IMR-90 (cell line): Measurements from ENCODE around the gene LCE1E. TPM values are rescaled to one million over a fixed set of nuclear protein-coding genes. Genes with fewer than 3 reads are reported as not detected.

Experiments
- ATAC-seq: fragments of 200-7000 bp; cut with Tn5 transposase; 2 replicates; pipeline ENCODE4 v1.9.1; 2020; ENCODE audit warnings: low read depth, mild to moderate bottlenecking, moderate library complexity
- BruUV-seq: library from RNA; stranded (reverse); fragments of 400-500 nt; replicated peaks from 2 replicates; lab custom pipeline; 2021; lab: Mats Ljungman, UMichigan
- CTCF ChIA-PET: fragments of 300-600 bp; formaldehyde crosslinking; extraction: SDS; loops from one replicate; lab custom pipeline; 2021; ENCODE audit warnings: antibody characterized with exemption; lab: Yijun Ruan, JAX
- POLR2A ChIA-PET: fragments of 300-600 bp; sonication (Branson Sonifier 250); formaldehyde crosslinking; loops from one replicate; lab custom pipeline; 2022; ENCODE audit warnings: antibody characterized with exemption; ENCODE audit not compliant: unreplicated experiment; lab: Charles Lee
- DNase-seq: peaks from one replicate; pipeline ENCODE4 v3.0.0; 2013
- H2AFZ ChIP-seq: replicated peaks from 2 replicates; pipeline ENCODE3; 2013; ENCODE audit warnings: low read length, mild to moderate bottlenecking; ENCODE audit not compliant: poor library complexity
- H2AK5ac ChIP-seq: 2 replicates; pipeline ENCODE4 v1.6.1; 2013; ENCODE audit warnings: low read depth, low read length, inconsistent platforms
- H2AK9ac ChIP-seq: replicated peaks from 2 replicates; pipeline ENCODE3; 2013; ENCODE audit warnings: mild to moderate bottlenecking, low read depth, low read length, moderate library complexity; ENCODE audit not compliant: poor library complexity
- H2BK120ac ChIP-seq: 2 replicates; pipeline ENCODE4 v1.6.1; 2013; ENCODE audit warnings: low read depth, low read length, inconsistent platforms
- H2BK15ac ChIP-seq: 3 replicates; pipeline ENCODE4 v1.6.1; 2013; ENCODE audit warnings: low read depth, low read length, inconsistent platforms
- H2BK20ac ChIP-seq: 2 replicates; pipeline ENCODE4 v1.6.1; 2013; ENCODE audit warnings: low read depth, mild to moderate bottlenecking, inconsistent platforms, low read length, moderate library complexity
- H2BK5ac ChIP-seq: 2 replicates; pipeline ENCODE4 v1.6.1; 2013; ENCODE audit warnings: mild to moderate bottlenecking, low read depth, low read length, inconsistent platforms; ENCODE audit not compliant: poor library complexity, severe bottlenecking
- H3K14ac ChIP-seq: replicated peaks from 2 replicates; pipeline ENCODE4 v1.6.1; 2013; ENCODE audit warnings: low read depth, low read length, inconsistent platforms
- H3K18ac ChIP-seq: 2 replicates; pipeline ENCODE4 v1.6.1; 2013; ENCODE audit warnings: low read depth, low read length, control low read depth
- H3K23ac ChIP-seq: 2 replicates; pipeline ENCODE4 v1.6.1; 2013; ENCODE audit warnings: low read depth, low read length, inconsistent platforms
- H3K27ac ChIP-seq: 2 replicates; pipeline ENCODE4 v1.5.1; 2013; ENCODE audit warnings: mild to moderate bottlenecking, control low read depth, low read length; ENCODE audit not compliant: insufficient read depth
- H3K27me3 ChIP-seq: 2 replicates; pipeline ENCODE4 v1.6.1; 2013; ENCODE audit warnings: low read length; ENCODE audit not compliant: control insufficient read depth, insufficient read depth
- H3K36me3 ChIP-seq: 2 replicates; pipeline ENCODE4 v1.6.1; 2013; ENCODE audit warnings: low read length, mixed read lengths; ENCODE audit not compliant: control insufficient read depth, insufficient read depth
- H3K4ac ChIP-seq: 2 replicates; pipeline ENCODE4 v1.6.1; 2013; ENCODE audit warnings: low read depth, low read length, inconsistent platforms
- H3K4me1 ChIP-seq: 2 replicates; pipeline ENCODE4 v1.6.1; 2013; ENCODE audit warnings: low read length, mixed read lengths; ENCODE audit not compliant: control insufficient read depth, insufficient read depth
- H3K4me2 ChIP-seq: 2 replicates; pipeline ENCODE4 v1.6.1; 2013; ENCODE audit warnings: low read depth, mild to moderate bottlenecking, control low read depth, low read length, moderate library complexity
- H3K4me3 ChIP-seq: 2 replicates; pipeline ENCODE4 v1.5.1; 2013; ENCODE audit warnings: low read depth, mild to moderate bottlenecking, control low read depth, low read length, moderate library complexity; ENCODE audit not compliant: insufficient read depth
- H3K56ac ChIP-seq: 2 replicates; pipeline ENCODE4 v1.6.1; 2013; ENCODE audit warnings: low read length, inconsistent platforms; ENCODE audit not compliant: insufficient read depth; ENCODE audit errors: extremely low read depth
- H3K79me1 ChIP-seq, 2 experiments: 2 replicates each; pipeline ENCODE4 v1.6.1; 2013; ENCODE audit warnings: low read length in 2 of 2, inconsistent platforms in 1 of 2, low read depth in 1 of 2
- H3K9ac ChIP-seq: 2 replicates; pipeline ENCODE4 v1.6.1; 2013; ENCODE audit warnings: low read depth, low read length, control low read depth
- H3K9me1 ChIP-seq: 2 replicates; pipeline ENCODE4 v1.6.1; 2013; ENCODE audit warnings: low read length, inconsistent platforms; ENCODE audit not compliant: insufficient read depth
- H3K9me3 ChIP-seq: 2 replicates; pipeline ENCODE4 v1.6.1; 2013; ENCODE audit warnings: low read length; ENCODE audit not compliant: control insufficient read depth, insufficient read depth
- H4K20me1 ChIP-seq: 2 replicates; pipeline ENCODE4 v1.6.1; 2013; ENCODE audit warnings: low read length, inconsistent platforms; ENCODE audit not compliant: insufficient read depth
- H4K5ac ChIP-seq: 2 replicates; pipeline ENCODE4 v1.6.1; 2013; ENCODE audit warnings: mild to moderate bottlenecking, low read depth, low read length, control low read depth
- H4K8ac ChIP-seq, 2 experiments: 2 replicates each; pipeline ENCODE4 v1.6.1; 2013; ENCODE audit warnings: low read depth in 2 of 2, low read length in 2 of 2, control low read depth in 1 of 2, inconsistent platforms in 1 of 2
- H4K91ac ChIP-seq: 2 replicates; pipeline ENCODE4 v1.6.1; 2013; ENCODE audit warnings: low read depth, low read length, inconsistent platforms; ENCODE audit not compliant: insufficient read depth
- BHLHE40 ChIP-seq: fragments of 150-350 bp; IDR thresholded peaks from 2 replicates; pipeline ENCODE4 v1.6.1; 2016; ENCODE audit warnings: mild to moderate bottlenecking, low read depth, low read length
- CEBPB ChIP-seq: IDR thresholded peaks from 2 replicates; pipeline ENCODE4 v1.6.1; 2012; ENCODE audit warnings: low read depth, low read length, improper control_type of control experiment
- CHD1 ChIP-seq: IDR thresholded peaks from 2 replicates; pipeline ENCODE4 v1.6.1; 2012; ENCODE audit warnings: low read depth, low read length, improper control_type of control experiment
- MAFK ChIP-seq: IDR thresholded peaks from 2 replicates; pipeline ENCODE4 v1.6.1; 2012; ENCODE audit warnings: low read depth, low read length, improper control_type of control experiment
- MXI1 ChIP-seq: IDR thresholded peaks from 2 replicates; pipeline ENCODE4 v1.6.1; 2012; ENCODE audit warnings: low read depth, mild to moderate bottlenecking, low read length, moderate library complexity, borderline replicate concordance
- POLR2A ChIP-seq: IDR thresholded peaks from 2 replicates; pipeline ENCODE4 v1.6.1; 2012; ENCODE audit warnings: mild to moderate bottlenecking, low read depth, low read length
- RAD21 ChIP-seq: IDR thresholded peaks from 2 replicates; pipeline ENCODE4 v1.6.1; 2012; ENCODE audit warnings: low read length, improper control_type of control experiment
- RCOR1 ChIP-seq: IDR thresholded peaks from 2 replicates; pipeline ENCODE4 v1.6.1; 2012; ENCODE audit warnings: mild to moderate bottlenecking, low read length, improper control_type of control experiment; ENCODE audit not compliant: insufficient replicate concordance
- SMC3 ChIP-seq: fragments of 150-350 bp; IDR thresholded peaks from 2 replicates; pipeline ENCODE4 v1.6.1; 2016; ENCODE audit warnings: low read depth, mild to moderate bottlenecking, antibody characterized with exemption, low read length, moderate library complexity
- WGBS, 2 experiments: methylation state at CpG; one replicate each; pipeline versions ENCODE4 v1.1.5 to v1.1.7; 2013; ENCODE audit warnings: missing lambda C conversion rate in 2 of 2; ENCODE audit not compliant: insufficient read length in 1 of 2; ENCODE audit errors: extremely low coverage in 2 of 2; 5-methylcytosine and 5-hydroxymethylcytosine counted together
- dilution Hi-C: fragments of 300-500 bp; cut with HindIII; formaldehyde crosslinking; loops from one replicate; pipeline ENCODE4 v1.14.3; 2018; ENCODE audit warnings: low sequenced_read_pairs; ENCODE audit not compliant: unreplicated experiment
- in situ Hi-C: fragments of 300-500 bp; cut with MboI; formaldehyde crosslinking; loops from 3 replicates; pipeline ENCODE4 v1.14.3; 2019; ENCODE audit warnings: low sequenced_read_pairs, inconsistent platforms, mixed read lengths
- intact Hi-C: fragments of 100-400 bp; cut with micrococcal nuclease; formaldehyde crosslinking; loops from 2 replicates; pipeline ENCODE4 v1.10.0; 2022
- polyA plus RNA-seq, 3 experiments: library from polyadenylated mRNA; depleted of rRNA; stranded (reverse); fragments of >200 nt; gene quantifications; 2 replicates each; pipeline ENCODE4 v1.2.3, GENCODE V29; 2012; ENCODE audit warnings: low replicate concordance in 1 of 3
- total RNA-seq: library from RNA; depleted of rRNA; stranded (reverse); fragments of >200 nt; gene quantifications from 2 replicates; pipeline ENCODE4 v1.2.3, GENCODE V29; 2012
- TF ChIP-seq, protein P1 (sequence below): conservative IDR thresholded peaks from 2 replicates; pipeline ENCODE4 v1.5.1; 2012; ENCODE audit warnings: mild to moderate bottlenecking, low read depth, low read length, improper control_type of control experiment
- TF ChIP-seq, protein P2 (sequence below): fragments of 150-350 bp; IDR thresholded peaks from 2 replicates; pipeline ENCODE4 v1.6.1; 2016; ENCODE audit warnings: low read depth, mild to moderate bottlenecking, low read length, moderate library complexity, borderline replicate concordance
- TF ChIP-seq, protein P3 (sequence below): fragments of 150-350 bp; IDR thresholded peaks from 2 replicates; pipeline ENCODE4 v1.6.1; 2017; ENCODE audit warnings: mild to moderate bottlenecking, antibody characterized with exemption, low read length, low read depth

Gene LCE1E
- total and polyA plus RNA-seq, 2 of the 4 experiments (the other 2 are of a cell fraction), result not detected

DNA sequence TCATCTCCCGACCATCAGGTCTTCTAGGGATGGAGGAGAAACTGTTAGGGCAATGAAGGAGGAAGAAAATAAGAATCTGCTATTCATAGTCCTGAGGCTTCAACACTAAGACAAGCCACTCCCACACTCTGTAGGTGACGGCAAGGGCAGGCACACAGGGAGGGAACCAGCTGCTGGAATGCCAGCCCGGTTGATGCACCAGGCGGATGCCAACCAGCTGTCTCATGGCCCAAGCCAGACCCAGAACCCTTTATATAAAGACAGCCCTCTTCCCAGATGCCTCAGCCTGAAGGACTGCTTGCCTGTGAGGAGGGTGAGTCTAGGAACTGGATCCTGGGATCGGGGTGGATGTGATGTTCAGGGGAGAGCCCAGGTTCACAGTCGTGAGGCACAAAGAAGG lies 28.3 kb upstream of the LCE1E start, which contains the start of gene KPRP:
Gene KPRP, plus strand, starts transcription at position 279 of the 400 bp plus-strand sequence. CDS start 1,564 bp downstream, outside the sequence.
- H4K20me1 ChIP-seq, result no peaks in the 10 kb centered on the region
- no peaks in the 10 kb centered on the region for H3K36me3 ChIP-seq
- ChIA-PET POLR2A (no interaction called here), CTCF (no interaction called here)
- H4K91ac ChIP-seq, result no peak within 1 kb of the TSS
- no peaks in the 10 kb centered on the region for H3K79me1 ChIP-seq
- H3K14ac ChIP-seq, result no peak within 1 kb of the TSS
- no peak within 1 kb of the TSS for H3K27ac ChIP-seq
- H3K9ac ChIP-seq, result no peak within 1 kb of the TSS
- DNase-seq (no peak), ATAC-seq (no peak)
- H3K9me1 ChIP-seq, result no peaks in the 10 kb centered on the region
- H2AK5ac ChIP-seq, result no peak within 1 kb of the TSS
- no peak within 1 kb of the TSS for H3K18ac ChIP-seq
- H3K27me3 ChIP-seq, result no peaks in the 10 kb centered on the region
- H3K9me3 ChIP-seq, result no peaks in the 10 kb centered on the region; the same call in 1 of the 2 replicates
- no peak within 1 kb of the TSS for H3K4me2 ChIP-seq
- H3K4me1 ChIP-seq, result no peaks in the 10 kb centered on the region
- H2BK15ac ChIP-seq, result no peak within 1 kb of the TSS
- dilution Hi-C loops (no loop called here), in situ Hi-C loops (no loop called here), intact Hi-C loops (no loop called here)
- no peak within 1 kb of the TSS for H2BK120ac ChIP-seq
- H2BK20ac ChIP-seq, result no peak within 1 kb of the TSS
- H3K56ac ChIP-seq, result no peak within 1 kb of the TSS
- no peak within 1 kb of the TSS for H3K4me3 ChIP-seq
- no peak for TF ChIP-seq CEBPB
- no peak for TF ChIP-seq RAD21
- TF ChIP-seq CHD1, result no peak
- TF ChIP-seq BHLHE40, result no peak
- TF ChIP-seq, protein P1, sequence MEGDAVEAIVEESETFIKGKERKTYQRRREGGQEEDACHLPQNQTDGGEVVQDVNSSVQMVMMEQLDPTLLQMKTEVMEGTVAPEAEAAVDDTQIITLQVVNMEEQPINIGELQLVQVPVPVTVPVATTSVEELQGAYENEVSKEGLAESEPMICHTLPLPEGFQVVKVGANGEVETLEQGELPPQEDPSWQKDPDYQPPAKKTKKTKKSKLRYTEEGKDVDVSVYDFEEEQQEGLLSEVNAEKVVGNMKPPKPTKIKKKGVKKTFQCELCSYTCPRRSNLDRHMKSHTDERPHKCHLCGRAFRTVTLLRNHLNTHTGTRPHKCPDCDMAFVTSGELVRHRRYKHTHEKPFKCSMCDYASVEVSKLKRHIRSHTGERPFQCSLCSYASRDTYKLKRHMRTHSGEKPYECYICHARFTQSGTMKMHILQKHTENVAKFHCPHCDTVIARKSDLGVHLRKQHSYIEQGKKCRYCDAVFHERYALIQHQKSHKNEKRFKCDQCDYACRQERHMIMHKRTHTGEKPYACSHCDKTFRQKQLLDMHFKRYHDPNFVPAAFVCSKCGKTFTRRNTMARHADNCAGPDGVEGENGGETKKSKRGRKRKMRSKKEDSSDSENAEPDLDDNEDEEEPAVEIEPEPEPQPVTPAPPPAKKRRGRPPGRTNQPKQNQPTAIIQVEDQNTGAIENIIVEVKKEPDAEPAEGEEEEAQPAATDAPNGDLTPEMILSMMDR, result no peak
- TF ChIP-seq POLR2A, result no peak
- TF ChIP-seq, protein P2, sequence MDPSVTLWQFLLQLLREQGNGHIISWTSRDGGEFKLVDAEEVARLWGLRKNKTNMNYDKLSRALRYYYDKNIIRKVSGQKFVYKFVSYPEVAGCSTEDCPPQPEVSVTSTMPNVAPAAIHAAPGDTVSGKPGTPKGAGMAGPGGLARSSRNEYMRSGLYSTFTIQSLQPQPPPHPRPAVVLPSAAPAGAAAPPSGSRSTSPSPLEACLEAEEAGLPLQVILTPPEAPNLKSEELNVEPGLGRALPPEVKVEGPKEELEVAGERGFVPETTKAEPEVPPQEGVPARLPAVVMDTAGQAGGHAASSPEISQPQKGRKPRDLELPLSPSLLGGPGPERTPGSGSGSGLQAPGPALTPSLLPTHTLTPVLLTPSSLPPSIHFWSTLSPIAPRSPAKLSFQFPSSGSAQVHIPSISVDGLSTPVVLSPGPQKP, result no peak
- TF ChIP-seq MAFK, result no peak
- no peak for TF ChIP-seq MXI1
- TF ChIP-seq RCOR1, result no peak
- no peak for TF ChIP-seq SMC3
- TF ChIP-seq, protein P3, sequence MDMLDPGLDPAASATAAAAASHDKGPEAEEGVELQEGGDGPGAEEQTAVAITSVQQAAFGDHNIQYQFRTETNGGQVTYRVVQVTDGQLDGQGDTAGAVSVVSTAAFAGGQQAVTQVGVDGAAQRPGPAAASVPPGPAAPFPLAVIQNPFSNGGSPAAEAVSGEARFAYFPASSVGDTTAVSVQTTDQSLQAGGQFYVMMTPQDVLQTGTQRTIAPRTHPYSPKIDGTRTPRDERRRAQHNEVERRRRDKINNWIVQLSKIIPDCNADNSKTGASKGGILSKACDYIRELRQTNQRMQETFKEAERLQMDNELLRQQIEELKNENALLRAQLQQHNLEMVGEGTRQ, result no peak
- WGBS, 2 experiments, result no CpG with 5 or more reads among the region's 6 CpGs
- no peak within 1 kb of the TSS for H3K23ac ChIP-seq
- H4K8ac ChIP-seq, result no peak within 1 kb of the TSS
- no TSS peak for BruUV-seq
- H2BK5ac ChIP-seq, result no peak within 1 kb of the TSS
- H4K5ac ChIP-seq, result no peak within 1 kb of the TSS
- H3K4ac ChIP-seq, result no peak within 1 kb of the TSS
- no peak within 1 kb of the TSS for H2AFZ ChIP-seq
- H2AK9ac ChIP-seq, result peak within 1 kb of the TSS; percentile 45
